H1 (cell line): ENCODE data around the gene MATN1. TPM values are rescaled to one million over a fixed set of nuclear protein-coding genes. Genes with fewer than 3 reads are reported as not detected.

Source experiments
- CBX8 ChIP-seq: fragments of 300-800, 300-1000 bp; sonication (generic); IDR thresholded peaks from 2 replicates; pipeline ENCODE4 v1.7.1; 2016; ENCODE audit warnings: low read depth, low read length, borderline replicate concordance
- CREB1 ChIP-seq: IDR thresholded peaks from 2 replicates; pipeline ENCODE4 v1.6.1; 2012; ENCODE audit warnings: inconsistent platforms
- CTBP2 ChIP-seq: IDR thresholded peaks from 2 replicates; pipeline ENCODE4 v1.7.0; 2011; ENCODE audit warnings: borderline replicate concordance, mild to moderate bottlenecking, moderate library complexity, mixed read lengths, low read length; ENCODE audit not compliant: insufficient read depth, insufficient read length
- JUN ChIP-seq: IDR thresholded peaks from 2 replicates; pipeline ENCODE4 v1.6.1; 2011; ENCODE audit warnings: low read depth, mild to moderate bottlenecking, improper control_type of control experiment, low read length
- NRF1 ChIP-seq: IDR thresholded peaks from 2 replicates; pipeline ENCODE4 v1.6.1; 2011; ENCODE audit warnings: mild to moderate bottlenecking, low read depth, low read length, improper control_type of control experiment
- SIX5 ChIP-seq: IDR thresholded peaks from 2 replicates; pipeline ENCODE4 v1.6.1; 2011; ENCODE audit warnings: mild to moderate bottlenecking, low read depth, low read length
- polyA plus RNA-seq, 7 experiments: library from polyadenylated mRNA; depleted of rRNA in 3 of 7; stranded (reverse) in 5 of 7; unstranded in 2 of 7; fragments of >200 nt in 5 of 7; fragments of 200-250 nt in 2 of 7; gene quantifications; 1 replicate in 5 of 7; 2 replicates in 1 of 7; 4 replicates in 1 of 7; pipeline versions ENCODE4 v1.2.1 to v1.2.3, GENCODE V29; 2011 to 2013; ENCODE audit warnings: missing spikeins in 2 of 7, mixed read lengths in 2 of 7
- total RNA-seq: library from RNA; stranded (reverse); fragmentation: NEBNext Ultra II Directional; extraction: Animal tissue kit (Norgen Biotek cat#: 25700); gene quantifications from 2 replicates; pipeline ENCODE4 v1.2.1, GENCODE V29; 2021
- TF ChIP-seq, protein P1 (sequence below): fragments of 300-600 bp; sonication (generic); IDR thresholded peaks from 2 replicates; pipeline ENCODE4 v1.7.1; 2012; ENCODE audit warnings: low read length, moderate library complexity, mild to moderate bottlenecking, inconsistent platforms; ENCODE audit not compliant: insufficient replicate concordance

Gene MATN1
- total and polyA plus RNA-seq, 2 of the 8 experiments (the other 6 are each of a cell fraction or from before 2014, with no cell fraction given): 0.12 to 0.28 TPM

GRCh38 chr1:30738715-30739559 lies 15.6 kb upstream of the MATN1 start (continued):
- TF ChIP-seq CTBP2 (no peak), JUN (no peak), CREB1 (no peak), CBX8 (no peak), SIX5 (no peak), NRF1 (no peak)
- TF ChIP-seq, protein P1, sequence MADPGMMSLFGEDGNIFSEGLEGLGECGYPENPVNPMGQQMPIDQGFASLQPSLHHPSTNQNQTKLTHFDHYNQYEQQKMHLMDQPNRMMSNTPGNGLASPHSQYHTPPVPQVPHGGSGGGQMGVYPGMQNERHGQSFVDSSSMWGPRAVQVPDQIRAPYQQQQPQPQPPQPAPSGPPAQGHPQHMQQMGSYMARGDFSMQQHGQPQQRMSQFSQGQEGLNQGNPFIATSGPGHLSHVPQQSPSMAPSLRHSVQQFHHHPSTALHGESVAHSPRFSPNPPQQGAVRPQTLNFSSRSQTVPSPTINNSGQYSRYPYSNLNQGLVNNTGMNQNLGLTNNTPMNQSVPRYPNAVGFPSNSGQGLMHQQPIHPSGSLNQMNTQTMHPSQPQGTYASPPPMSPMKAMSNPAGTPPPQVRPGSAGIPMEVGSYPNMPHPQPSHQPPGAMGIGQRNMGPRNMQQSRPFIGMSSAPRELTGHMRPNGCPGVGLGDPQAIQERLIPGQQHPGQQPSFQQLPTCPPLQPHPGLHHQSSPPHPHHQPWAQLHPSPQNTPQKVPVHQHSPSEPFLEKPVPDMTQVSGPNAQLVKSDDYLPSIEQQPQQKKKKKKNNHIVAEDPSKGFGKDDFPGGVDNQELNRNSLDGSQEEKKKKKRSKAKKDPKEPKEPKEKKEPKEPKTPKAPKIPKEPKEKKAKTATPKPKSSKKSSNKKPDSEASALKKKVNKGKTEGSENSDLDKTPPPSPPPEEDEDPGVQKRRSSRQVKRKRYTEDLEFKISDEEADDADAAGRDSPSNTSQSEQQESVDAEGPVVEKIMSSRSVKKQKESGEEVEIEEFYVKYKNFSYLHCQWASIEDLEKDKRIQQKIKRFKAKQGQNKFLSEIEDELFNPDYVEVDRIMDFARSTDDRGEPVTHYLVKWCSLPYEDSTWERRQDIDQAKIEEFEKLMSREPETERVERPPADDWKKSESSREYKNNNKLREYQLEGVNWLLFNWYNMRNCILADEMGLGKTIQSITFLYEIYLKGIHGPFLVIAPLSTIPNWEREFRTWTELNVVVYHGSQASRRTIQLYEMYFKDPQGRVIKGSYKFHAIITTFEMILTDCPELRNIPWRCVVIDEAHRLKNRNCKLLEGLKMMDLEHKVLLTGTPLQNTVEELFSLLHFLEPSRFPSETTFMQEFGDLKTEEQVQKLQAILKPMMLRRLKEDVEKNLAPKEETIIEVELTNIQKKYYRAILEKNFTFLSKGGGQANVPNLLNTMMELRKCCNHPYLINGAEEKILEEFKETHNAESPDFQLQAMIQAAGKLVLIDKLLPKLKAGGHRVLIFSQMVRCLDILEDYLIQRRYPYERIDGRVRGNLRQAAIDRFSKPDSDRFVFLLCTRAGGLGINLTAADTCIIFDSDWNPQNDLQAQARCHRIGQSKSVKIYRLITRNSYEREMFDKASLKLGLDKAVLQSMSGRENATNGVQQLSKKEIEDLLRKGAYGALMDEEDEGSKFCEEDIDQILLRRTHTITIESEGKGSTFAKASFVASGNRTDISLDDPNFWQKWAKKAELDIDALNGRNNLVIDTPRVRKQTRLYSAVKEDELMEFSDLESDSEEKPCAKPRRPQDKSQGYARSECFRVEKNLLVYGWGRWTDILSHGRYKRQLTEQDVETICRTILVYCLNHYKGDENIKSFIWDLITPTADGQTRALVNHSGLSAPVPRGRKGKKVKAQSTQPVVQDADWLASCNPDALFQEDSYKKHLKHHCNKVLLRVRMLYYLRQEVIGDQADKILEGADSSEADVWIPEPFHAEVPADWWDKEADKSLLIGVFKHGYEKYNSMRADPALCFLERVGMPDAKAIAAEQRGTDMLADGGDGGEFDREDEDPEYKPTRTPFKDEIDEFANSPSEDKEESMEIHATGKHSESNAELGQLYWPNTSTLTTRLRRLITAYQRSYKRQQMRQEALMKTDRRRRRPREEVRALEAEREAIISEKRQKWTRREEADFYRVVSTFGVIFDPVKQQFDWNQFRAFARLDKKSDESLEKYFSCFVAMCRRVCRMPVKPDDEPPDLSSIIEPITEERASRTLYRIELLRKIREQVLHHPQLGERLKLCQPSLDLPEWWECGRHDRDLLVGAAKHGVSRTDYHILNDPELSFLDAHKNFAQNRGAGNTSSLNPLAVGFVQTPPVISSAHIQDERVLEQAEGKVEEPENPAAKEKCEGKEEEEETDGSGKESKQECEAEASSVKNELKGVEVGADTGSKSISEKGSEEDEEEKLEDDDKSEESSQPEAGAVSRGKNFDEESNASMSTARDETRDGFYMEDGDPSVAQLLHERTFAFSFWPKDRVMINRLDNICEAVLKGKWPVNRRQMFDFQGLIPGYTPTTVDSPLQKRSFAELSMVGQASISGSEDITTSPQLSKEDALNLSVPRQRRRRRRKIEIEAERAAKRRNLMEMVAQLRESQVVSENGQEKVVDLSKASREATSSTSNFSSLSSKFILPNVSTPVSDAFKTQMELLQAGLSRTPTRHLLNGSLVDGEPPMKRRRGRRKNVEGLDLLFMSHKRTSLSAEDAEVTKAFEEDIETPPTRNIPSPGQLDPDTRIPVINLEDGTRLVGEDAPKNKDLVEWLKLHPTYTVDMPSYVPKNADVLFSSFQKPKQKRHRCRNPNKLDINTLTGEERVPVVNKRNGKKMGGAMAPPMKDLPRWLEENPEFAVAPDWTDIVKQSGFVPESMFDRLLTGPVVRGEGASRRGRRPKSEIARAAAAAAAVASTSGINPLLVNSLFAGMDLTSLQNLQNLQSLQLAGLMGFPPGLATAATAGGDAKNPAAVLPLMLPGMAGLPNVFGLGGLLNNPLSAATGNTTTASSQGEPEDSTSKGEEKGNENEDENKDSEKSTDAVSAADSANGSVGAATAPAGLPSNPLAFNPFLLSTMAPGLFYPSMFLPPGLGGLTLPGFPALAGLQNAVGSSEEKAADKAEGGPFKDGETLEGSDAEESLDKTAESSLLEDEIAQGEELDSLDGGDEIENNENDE: no peak
